Common myeloid progenitor, CD34-positive (primary cell): ENCODE data around the gene FEM1A.

ENCODE experiments used
- CTCF ChIA-PET: fragments of 350-600 bp; sonication (Branson Sonifier 250); formaldehyde crosslinking; loops from one replicate; lab custom pipeline; 2021; ENCODE audit warnings: antibody characterized with exemption; lab: Charles Lee
- POLR2A ChIA-PET: fragments of 350-600 bp; sonication (Branson Sonifier 250); formaldehyde crosslinking; loops from one replicate; lab custom pipeline; 2021; ENCODE audit warnings: antibody characterized with exemption; lab: Charles Lee
- DNase-seq, 3 donors: peaks; one replicate each; pipeline versions ENCODE4 v3.0.0 to v3.0.0-alpha.2; 2013
- H3K27ac ChIP-seq, 2 experiments: 1 replicate in 1 of 2; 2 replicates in 1 of 2; pipeline ENCODE4 v1.7.0; 2013; ENCODE audit warnings: inconsistent platforms in 2 of 2, low read length in 2 of 2, mild to moderate bottlenecking in 2 of 2, low read depth in 1 of 2, moderate library complexity in 1 of 2; ENCODE audit not compliant: severe bottlenecking in 2 of 2, insufficient read depth in 1 of 2, poor library complexity in 1 of 2
- H3K27me3 ChIP-seq, 5 experiments: replicated peaks in 2 of 5; 1 replicate in 3 of 5; 2 replicates in 2 of 5; pipeline versions ENCODE4 v1.6.1 to v1.7.0; 2013; ENCODE audit warnings: low read length in 4 of 5, mild to moderate bottlenecking in 2 of 5, moderate library complexity in 2 of 5, inconsistent platforms in 1 of 5; ENCODE audit not compliant: insufficient read depth in 5 of 5, control insufficient read depth in 4 of 5
- H3K36me3 ChIP-seq, 4 experiments: 1 replicate in 2 of 4; 2 replicates in 2 of 4; pipeline versions ENCODE4 v1.6.1 to v1.7.0; 2013; ENCODE audit warnings: low read length in 3 of 4, control low read depth in 1 of 4, mild to moderate bottlenecking in 1 of 4; ENCODE audit not compliant: control insufficient read depth in 4 of 4, insufficient read depth in 4 of 4
- H3K4me1 ChIP-seq, 4 experiments: 1 replicate in 3 of 4; 2 replicates in 1 of 4; pipeline versions ENCODE4 v1.6.1 to v1.7.1; 2013; ENCODE audit warnings: low read length in 3 of 4, mild to moderate bottlenecking in 3 of 4, control low read depth in 1 of 4, inconsistent platforms in 1 of 4, moderate library complexity in 1 of 4; ENCODE audit not compliant: control insufficient read depth in 4 of 4, insufficient read depth in 4 of 4; ENCODE audit errors: control extremely low read depth in 1 of 4
- H3K4me3 ChIP-seq, 7 experiments: 1 replicate in 4 of 7; 2 replicates in 3 of 7; pipeline versions ENCODE4 v1.5.1 to v1.7.0; 2013; ENCODE audit warnings: mild to moderate bottlenecking in 7 of 7, low read length in 6 of 7, moderate library complexity in 6 of 7, inconsistent platforms in 2 of 7, low read depth in 2 of 7, control low read depth in 1 of 7; ENCODE audit not compliant: insufficient read depth in 4 of 7, control insufficient read depth in 1 of 7; ENCODE audit errors: extremely low read depth in 1 of 7
- H3K9me3 ChIP-seq, 5 experiments: 1 replicate in 4 of 5; 2 replicates in 1 of 5; pipeline versions ENCODE4 v1.6.1 to v1.7.1; 2013; ENCODE audit warnings: low read length in 4 of 5, mild to moderate bottlenecking in 2 of 5, inconsistent platforms in 1 of 5, low read depth in 1 of 5, moderate library complexity in 1 of 5; ENCODE audit not compliant: control insufficient read depth in 4 of 5, insufficient read depth in 2 of 5; ENCODE audit errors: control extremely low read depth in 1 of 5
- WGBS: methylation state at CpG from one replicate; pipeline ENCODE4 v1.1.5; 2013; ENCODE audit not compliant: insufficient coverage; 5-methylcytosine and 5-hydroxymethylcytosine counted together

FEM1A gene

GRCh38 chr19:4759388-4760284 is 31.9 kb upstream of the FEM1A start:
- peak; percentile 85 to 90 (median 89) for DNase-seq
- peak overlapping the region in 6 of 7 experiments; percentile 23 to 62 (median 49) for H3K4me3 ChIP-seq
- WGBS = 2% methylated on average over 26 of the region's 53 CpGs
- H3K27ac ChIP-seq = no peak overlapping the region
- peaks cover 0 to 13% (median 11%) of the 10 kb centered on the region in 4 experiments for H3K4me1 ChIP-seq
- peaks cover 0 to 8% (median 0%) of the 10 kb centered on the region in 5 experiments for H3K9me3 ChIP-seq
- ChIA-PET POLR2A (no interaction called here), CTCF (no interaction called here)
- peaks cover 0 to 42% (median 6%) of the 10 kb centered on the region in 5 experiments for H3K27me3 ChIP-seq
- no peaks in the 10 kb centered on the region for H3K36me3 ChIP-seq

- H3K9me3 ChIP-seq = peaks cover 0 to 8% (median 0%) of the 10 kb centered on the region in 5 experiments
- no peak for DNase-seq
- WGBS = 58% methylated on average over 3 of the region's 10 CpGs
- CTCF ChIA-PET = interaction anchor here (0.7 kb wide), 1 partner anchor 41 kb away, joined by 3 read pairs; no protein-coding TSS in a partner anchor
- POLR2A ChIA-PET = no interaction called here
- peak overlapping the region in 6 of 7 experiments; percentile 23 to 62 (median 49) for H3K4me3 ChIP-seq
- peaks cover 0 to 13% (median 11%) of the 10 kb centered on the region in 4 experiments for H3K4me1 ChIP-seq
- peaks cover 0 to 42% (median 6%) of the 10 kb centered on the region in 5 experiments for H3K27me3 ChIP-seq
- H3K36me3 ChIP-seq = no peaks in the 10 kb centered on the region
- no peak overlapping the region for H3K27ac ChIP-seq
Measured at GRCh38 chr19:4760285-4760650, 31.3 kb upstream of the FEM1A start.

GRCh38 chr19:4763021-4763420 is 28.5 kb upstream of the FEM1A start:
- peaks cover 0 to 39% (median 6%) of the 10 kb centered on the region in 5 experiments for H3K27me3 ChIP-seq
- WGBS = 96% methylated on average over 4 of the region's 6 CpGs
- H3K36me3 ChIP-seq = no peaks in the 10 kb centered on the region
- H3K4me1 ChIP-seq = peaks cover 0 to 13% (median 11%) of the 10 kb centered on the region in 4 experiments
- CTCF ChIA-PET = no interaction called here
- POLR2A ChIA-PET = no interaction called here
- H3K9me3 ChIP-seq = peaks cover 0 to 6% (median 0%) of the 10 kb centered on the region in 5 experiments
- DNase-seq = no peak
- no peak overlapping the region for H3K27ac ChIP-seq
- H3K4me3 ChIP-seq = no peak overlapping the region

GRCh38 chr19:4764393-4764660 is 27.2 kb upstream of the FEM1A start:
- ChIA-PET POLR2A (no interaction called here), CTCF (interaction anchor here (0.8 kb wide), 1 partner anchor 24 kb away, joined by 3 read pairs; no protein-coding TSS in a partner anchor)
- Histone ChIP-seq H3K4me3 (no peak overlapping the region), H3K4me1 (peaks cover 0 to 13% (median 10%) of the 10 kb centered on the region in 4 experiments), H3K9me3 (no peaks in the 10 kb centered on the region), H3K27me3 (peaks cover 0 to 34% (median 6%) of the 10 kb centered on the region in 5 experiments), H3K36me3 (no peaks in the 10 kb centered on the region), H3K27ac (no peak overlapping the region)
- 86% methylated on average over 5 of the region's 5 CpGs for WGBS
- DNase-seq = no peak

- Histone ChIP-seq H3K27ac (no peak overlapping the region), H3K36me3 (no peaks in the 10 kb centered on the region), H3K27me3 (peaks cover 0 to 6% (median 0%) of the 10 kb centered on the region in 5 experiments), H3K4me1 (no peaks in the 10 kb centered on the region), H3K4me3 (no peak overlapping the region), H3K9me3 (no peaks in the 10 kb centered on the region)
- 5% methylated on average over 25 of the region's 37 CpGs for WGBS
- peak; percentile 92 to 96 (median 94) for DNase-seq
- CTCF ChIA-PET = interaction anchor here (1.4 to 1.8 kb wide), 2 partner anchors 27 to 31 kb away, joined by 3 to 4 read pairs; no protein-coding TSS in a partner anchor
- POLR2A ChIA-PET = no interaction called here
Measured at GRCh38 chr19:4768934-4769777, 22.4 kb upstream of the FEM1A start.

GRCh38 chr19:4772566-4772965 is 19.0 kb upstream of the FEM1A start:
- no peak for DNase-seq
- peaks cover 0 to 4% (median 0%) of the 10 kb centered on the region in 5 experiments for H3K9me3 ChIP-seq
- ChIA-PET POLR2A (no interaction called here), CTCF (interaction anchor here (0.8 kb wide), 1 partner anchor 12 kb away, joined by 3 read pairs; no protein-coding TSS in a partner anchor)
- no peak overlapping the region for H3K27ac ChIP-seq
- peaks cover 0 to 9% (median 0%) of the 10 kb centered on the region in 5 experiments for H3K27me3 ChIP-seq
- H3K4me1 ChIP-seq = no peaks in the 10 kb centered on the region
- H3K4me3 ChIP-seq = no peak overlapping the region
- 83% methylated on average over 1 of the region's 2 CpGs for WGBS
- no peaks in the 10 kb centered on the region for H3K36me3 ChIP-seq
